HepG2 (cell line): ENCODE results near the gene STAT4. TPM values are rescaled to one million over a fixed set of nuclear protein-coding genes. Genes with fewer than 3 reads are reported as not detected.

Experiments used
- CCAR2 ChIP-seq: fragments of 200-400 bp; formaldehyde crosslinking; optimal IDR thresholded peaks from 2 replicates; pipeline ENCODE3; 2018; ENCODE audit warnings: low read depth, mild to moderate bottlenecking, low read length, moderate library complexity
- DR1 ChIP-seq: sonication (generic); formaldehyde crosslinking; IDR thresholded peaks from 2 replicates; pipeline ENCODE4 v1.8.0; 2021; ENCODE audit warnings: mild to moderate bottlenecking, missing genetic modification reagents, inconsistent platforms
- GTF2F1 ChIP-seq: fragments of 150-350 bp; IDR thresholded peaks from 2 replicates; pipeline ENCODE4 v1.6.1; 2014; ENCODE audit warnings: low read length
- PAWR ChIP-seq: sonication (generic); formaldehyde crosslinking; IDR thresholded peaks from 2 replicates; pipeline ENCODE4 v1.4.0; 2020; ENCODE audit warnings: missing genetic modification reagents, mild to moderate bottlenecking, borderline replicate concordance
- PAX8 ChIP-seq: sonication (generic); formaldehyde crosslinking; IDR thresholded peaks from 2 replicates; pipeline ENCODE4 v1.8.0; 2022; ENCODE audit warnings: mild to moderate bottlenecking, missing genetic modification reagents, borderline replicate concordance
- POLR2G ChIP-seq: fragments of 200-400 bp; formaldehyde crosslinking; IDR thresholded peaks from 2 replicates; pipeline ENCODE4 v1.6.1; 2018; ENCODE audit warnings: mild to moderate bottlenecking, low read depth, low read length, moderate library complexity
- STAT5B ChIP-seq: sonication (generic); formaldehyde crosslinking; IDR thresholded peaks from 2 replicates; pipeline ENCODE4 v1.4.0; 2020; ENCODE audit warnings: missing genetic modification reagents
- ZFP90 ChIP-seq: sonication (generic); formaldehyde crosslinking; IDR thresholded peaks from 2 replicates; pipeline ENCODE4 v1.8.0; 2022; ENCODE audit warnings: missing genetic modification reagents, mild to moderate bottlenecking, inconsistent platforms, borderline replicate concordance
- ZMYM2 ChIP-seq: sonication (generic); formaldehyde crosslinking; IDR thresholded peaks from 2 replicates; pipeline ENCODE4 v1.8.0; 2022; ENCODE audit warnings: mild to moderate bottlenecking, missing genetic modification reagents
- ZNF17 ChIP-seq: sonication (generic); formaldehyde crosslinking; IDR thresholded peaks from 2 replicates; pipeline ENCODE4 v1.5.0; 2020; ENCODE audit warnings: mild to moderate bottlenecking, missing genetic modification reagents
- ZNF282 ChIP-seq: fragments of 450-650 bp; IDR thresholded peaks from 2 replicates; pipeline ENCODE4 v1.6.1; 2018; ENCODE audit not compliant: partially characterized antibody
- ZNF367 ChIP-seq: sonication (generic); formaldehyde crosslinking; IDR thresholded peaks from 2 replicates; pipeline ENCODE4 v1.4.0; 2020; ENCODE audit warnings: missing genetic modification reagents, borderline replicate concordance
- ZNF446 ChIP-seq: sonication (generic); formaldehyde crosslinking; IDR thresholded peaks from 2 replicates; pipeline ENCODE4 v1.5.0; 2020; ENCODE audit warnings: mild to moderate bottlenecking, missing genetic modification reagents
- ZNF562 ChIP-seq: sonication (generic); formaldehyde crosslinking; IDR thresholded peaks from 2 replicates; pipeline ENCODE4 v1.8.0; 2022; ENCODE audit warnings: missing genetic modification reagents, borderline replicate concordance
- polyA plus RNA-seq, 8 experiments: library from polyadenylated mRNA; depleted of rRNA in 3 of 8; stranded (reverse) in 7 of 8; unstranded in 1 of 8; fragments of >200 nt; fragmentation: Illumina TruSeq in 4 of 8; extraction: Trizol in 4 of 8; gene quantifications; 2 replicates each; pipeline versions ENCODE4 v1.2.1 to v1.2.3, GENCODE V29; 2011 to 2016; ENCODE audit warnings: low read depth in 4 of 8, missing spikeins in 1 of 8, mixed read lengths in 1 of 8; ENCODE audit not compliant: insufficient read depth in 1 of 8
- total RNA-seq, 5 experiments: library from RNA; depleted of rRNA; stranded (reverse); fragments of >200 nt; fragmentation: Illumina TruSeq; extraction: Trizol; gene quantifications; 2 replicates each; pipeline ENCODE4 v1.2.3, GENCODE V29; 2016; ENCODE audit warnings: low read depth in 1 of 5
- TF ChIP-seq, protein P1 (sequence below): sonication (generic); formaldehyde crosslinking; IDR thresholded peaks from 2 replicates; pipeline ENCODE4 v1.8.1; 2023; ENCODE audit warnings: mild to moderate bottlenecking, missing genetic modification reagents, borderline replicate concordance
- TF ChIP-seq, protein P2 (sequence below): sonication (generic); formaldehyde crosslinking; IDR thresholded peaks from 2 replicates; pipeline ENCODE4 v1.4.0; 2020; ENCODE audit warnings: missing genetic modification reagents, low read depth, mild to moderate bottlenecking, borderline replicate concordance
- TF ChIP-seq, protein P3 (sequence below): sonication (generic); formaldehyde crosslinking; conservative IDR thresholded peaks from 2 replicates; pipeline ENCODE4 v1.8.0; 2022; ENCODE audit warnings: mild to moderate bottlenecking, moderate library complexity, missing genetic modification reagents
- TF ChIP-seq, protein P4 (sequence below): sonication (generic); formaldehyde crosslinking; IDR thresholded peaks from 2 replicates; pipeline ENCODE4 v1.9.0; 2021; ENCODE audit warnings: missing genetic modification reagents, borderline replicate concordance
- TF ChIP-seq, protein P5 (sequence below): sonication (generic); formaldehyde crosslinking; IDR thresholded peaks from 2 replicates; pipeline ENCODE4 v1.4.0; 2020; ENCODE audit warnings: missing genetic modification reagents
- TF ChIP-seq, protein P6 (sequence below): sonication (generic); formaldehyde crosslinking; IDR thresholded peaks from 2 replicates; pipeline ENCODE4 v1.5.1; 2020; ENCODE audit warnings: mild to moderate bottlenecking, missing genetic modification reagents, moderate library complexity

Gene STAT4
- total and polyA plus RNA-seq, 2 of the 13 experiments (the other 11 are each of a cell fraction or from before 2014, with no cell fraction given) = 0.37 TPM; not detected in 1

DNA sequence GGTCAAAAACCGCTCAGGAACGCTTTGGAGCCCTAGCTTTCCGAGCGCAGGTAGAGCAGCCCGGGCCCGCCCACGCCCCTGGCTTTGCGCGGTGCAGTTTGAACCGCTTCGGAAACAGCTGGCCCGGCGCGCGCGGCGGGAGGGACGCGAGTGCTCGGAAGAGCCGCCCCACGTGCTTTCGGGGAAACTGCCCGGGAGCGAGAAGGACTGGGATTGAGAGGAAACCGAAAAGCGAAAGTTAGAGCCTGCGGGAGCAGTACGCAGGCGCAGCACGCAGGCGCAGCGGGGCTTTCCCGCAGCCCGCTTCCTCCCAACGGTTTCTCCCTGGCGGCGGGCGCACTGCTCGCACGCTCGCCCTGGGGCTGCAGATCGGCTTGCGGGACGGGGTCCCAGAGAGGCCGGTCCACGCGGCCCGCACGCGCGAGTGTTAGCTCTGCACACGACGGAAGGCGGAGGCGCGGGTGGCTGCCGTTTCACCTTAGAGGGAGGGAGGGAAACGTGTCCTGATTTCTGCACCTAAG is 130.5 kb downstream of the STAT4 start (continued):
- TF ChIP-seq STAT5B (CRISPR knock-in tag) (peak; percentile 96), ZFP90 (CRISPR knock-in tag) (peak; percentile 98), ZNF367 (CRISPR knock-in tag) (peak; percentile 98), PAX8 (CRISPR knock-in tag) (peak; percentile 90; the same call in 1 of the 2 replicates), DR1 (CRISPR knock-in tag) (peak; percentile 96), ZMYM2 (CRISPR knock-in tag) (peak; percentile 50; the same call in 1 of the 2 replicates), PAWR (CRISPR knock-in tag) (no peak; the same call in 1 of the 2 replicates), GTF2F1 (0 out of 2 replicates have a peak, but pooled peaks have one; percentile 45), CCAR2 (no peak), ZNF446 (CRISPR knock-in tag) (peak; percentile 99), POLR2G (peak; percentile 98), ZNF282 (no peak), ZNF562 (CRISPR knock-in tag) (peak; percentile 94), ZNF17 (CRISPR knock-in tag) (peak; percentile 87; the same call in 1 of the 2 replicates)
- TF ChIP-seq, protein P1, sequence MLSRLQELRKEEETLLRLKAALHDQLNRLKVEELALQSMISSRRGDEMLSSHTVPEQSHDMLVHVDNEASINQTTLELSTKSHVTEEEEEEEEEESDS (CRISPR knock-in tag) = peak; percentile 96
- TF ChIP-seq, protein P2, sequence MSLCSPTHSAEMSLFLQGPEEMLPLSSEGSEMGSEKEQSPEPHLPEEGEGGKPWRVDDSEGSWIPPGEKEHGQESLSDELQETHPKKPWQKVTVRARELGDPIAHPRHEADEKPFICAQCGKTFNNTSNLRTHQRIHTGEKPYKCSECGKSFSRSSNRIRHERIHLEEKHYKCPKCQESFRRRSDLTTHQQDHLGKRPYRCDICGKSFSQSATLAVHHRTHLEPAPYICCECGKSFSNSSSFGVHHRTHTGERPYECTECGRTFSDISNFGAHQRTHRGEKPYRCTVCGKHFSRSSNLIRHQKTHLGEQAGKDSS (CRISPR knock-in tag) = peak; percentile 90; the same call in 1 of the 2 replicates
- TF ChIP-seq, protein P3, sequence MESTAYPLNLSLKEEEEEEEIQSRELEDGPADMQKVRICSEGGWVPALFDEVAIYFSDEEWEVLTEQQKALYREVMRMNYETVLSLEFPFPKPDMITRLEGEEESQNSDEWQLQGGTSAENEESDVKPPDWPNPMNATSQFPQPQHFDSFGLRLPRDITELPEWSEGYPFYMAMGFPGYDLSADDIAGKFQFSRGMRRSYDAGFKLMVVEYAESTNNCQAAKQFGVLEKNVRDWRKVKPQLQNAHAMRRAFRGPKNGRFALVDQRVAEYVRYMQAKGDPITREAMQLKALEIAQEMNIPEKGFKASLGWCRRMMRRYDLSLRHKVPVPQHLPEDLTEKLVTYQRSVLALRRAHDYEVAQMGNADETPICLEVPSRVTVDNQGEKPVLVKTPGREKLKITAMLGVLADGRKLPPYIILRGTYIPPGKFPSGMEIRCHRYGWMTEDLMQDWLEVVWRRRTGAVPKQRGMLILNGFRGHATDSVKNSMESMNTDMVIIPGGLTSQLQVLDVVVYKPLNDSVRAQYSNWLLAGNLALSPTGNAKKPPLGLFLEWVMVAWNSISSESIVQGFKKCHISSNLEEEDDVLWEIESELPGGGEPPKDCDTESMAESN = peak; percentile 100
- TF ChIP-seq, protein P4, sequence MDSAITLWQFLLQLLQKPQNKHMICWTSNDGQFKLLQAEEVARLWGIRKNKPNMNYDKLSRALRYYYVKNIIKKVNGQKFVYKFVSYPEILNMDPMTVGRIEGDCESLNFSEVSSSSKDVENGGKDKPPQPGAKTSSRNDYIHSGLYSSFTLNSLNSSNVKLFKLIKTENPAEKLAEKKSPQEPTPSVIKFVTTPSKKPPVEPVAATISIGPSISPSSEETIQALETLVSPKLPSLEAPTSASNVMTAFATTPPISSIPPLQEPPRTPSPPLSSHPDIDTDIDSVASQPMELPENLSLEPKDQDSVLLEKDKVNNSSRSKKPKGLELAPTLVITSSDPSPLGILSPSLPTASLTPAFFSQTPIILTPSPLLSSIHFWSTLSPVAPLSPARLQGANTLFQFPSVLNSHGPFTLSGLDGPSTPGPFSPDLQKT (CRISPR knock-in tag) = peak; percentile 90; the same call in 1 of the 2 replicates
- TF ChIP-seq, protein P5, sequence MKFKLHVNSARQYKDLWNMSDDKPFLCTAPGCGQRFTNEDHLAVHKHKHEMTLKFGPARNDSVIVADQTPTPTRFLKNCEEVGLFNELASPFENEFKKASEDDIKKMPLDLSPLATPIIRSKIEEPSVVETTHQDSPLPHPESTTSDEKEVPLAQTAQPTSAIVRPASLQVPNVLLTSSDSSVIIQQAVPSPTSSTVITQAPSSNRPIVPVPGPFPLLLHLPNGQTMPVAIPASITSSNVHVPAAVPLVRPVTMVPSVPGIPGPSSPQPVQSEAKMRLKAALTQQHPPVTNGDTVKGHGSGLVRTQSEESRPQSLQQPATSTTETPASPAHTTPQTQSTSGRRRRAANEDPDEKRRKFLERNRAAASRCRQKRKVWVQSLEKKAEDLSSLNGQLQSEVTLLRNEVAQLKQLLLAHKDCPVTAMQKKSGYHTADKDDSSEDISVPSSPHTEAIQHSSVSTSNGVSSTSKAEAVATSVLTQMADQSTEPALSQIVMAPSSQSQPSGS (CRISPR knock-in tag) = peak; percentile 99
- TF ChIP-seq, protein P6, sequence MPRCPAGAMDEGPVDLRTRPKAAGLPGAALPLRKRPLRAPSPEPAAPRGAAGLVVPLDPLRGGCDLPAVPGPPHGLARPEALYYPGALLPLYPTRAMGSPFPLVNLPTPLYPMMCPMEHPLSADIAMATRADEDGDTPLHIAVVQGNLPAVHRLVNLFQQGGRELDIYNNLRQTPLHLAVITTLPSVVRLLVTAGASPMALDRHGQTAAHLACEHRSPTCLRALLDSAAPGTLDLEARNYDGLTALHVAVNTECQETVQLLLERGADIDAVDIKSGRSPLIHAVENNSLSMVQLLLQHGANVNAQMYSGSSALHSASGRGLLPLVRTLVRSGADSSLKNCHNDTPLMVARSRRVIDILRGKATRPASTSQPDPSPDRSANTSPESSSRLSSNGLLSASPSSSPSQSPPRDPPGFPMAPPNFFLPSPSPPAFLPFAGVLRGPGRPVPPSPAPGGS = peak; percentile 99
